Transverse colon (tissue), 4 donors: Measurements from ENCODE around the gene KLF5.
A peak's percentile ranks its signal among the peaks of the same experiment; 100 is the strongest.

Source experiments
- CTCF ChIP-seq, 5 experiments: fragments of 200-600 bp in 3 of 5; fragments of 450-650 bp in 2 of 5; sonication (generic) in 3 of 5; IDR thresholded peaks; 1 replicate in 2 of 5; 2 replicates in 3 of 5; pipeline ENCODE4 v1.5.1; 2016 to 2017; ENCODE audit warnings: antibody characterized with exemption in 5 of 5, inconsistent platforms in 3 of 5, mild to moderate bottlenecking in 2 of 5, moderate library complexity in 1 of 5
- POLR2A ChIP-seq: fragments of 450-650 bp; IDR thresholded peaks from one replicate; pipeline ENCODE4 v1.6.1; 2016; ENCODE audit warnings: antibody characterized with exemption, mild to moderate bottlenecking, moderate library complexity
- POLR2AphosphoS5 ChIP-seq, 3 donors: sonication (generic); formaldehyde crosslinking; IDR thresholded peaks; one replicate each; pipeline ENCODE4 v1.6.1; 2016; ENCODE audit warnings: antibody characterized with exemption in 3 of 3

GRCh38 chr13:73073050-73073449, 14.2 kb downstream of the KLF5 start:
- TF ChIP-seq POLR2A (no peak), CTCF (IDR thresholded peaks at IDR 0.05) (no peak), POLR2AphosphoS5 (IDR thresholded peaks at IDR 0.05) (peak in 2 of 3 donors; percentile 13)
